Liver (tissue), 9 donors: ENCODE measurements around the gene PIR. TPM values are rescaled to one million over a fixed set of nuclear protein-coding genes. Genes with fewer than 3 reads are reported as not detected.

Experiments used
- DNase-seq: peaks from one replicate; pipeline ENCODE4 v3.0.0-alpha.2; 2017; ENCODE audit warnings: low spot score
- H3K27ac ChIP-seq, 2 donors: one replicate each; pipeline ENCODE4 v1.7.0; 2013; ENCODE audit warnings: inconsistent platforms in 2 of 2, low read length in 2 of 2, control low read depth in 1 of 2, low read depth in 1 of 2, mild to moderate bottlenecking in 1 of 2
- H3K27me3 ChIP-seq, 4 donors: one replicate each; pipeline versions ENCODE4 v1.6.1 to v1.7.0; 2013; ENCODE audit warnings: low read length in 3 of 4, inconsistent platforms in 1 of 4, mild to moderate bottlenecking in 1 of 4, moderate library complexity in 1 of 4; ENCODE audit not compliant: control insufficient read depth in 4 of 4, insufficient read depth in 4 of 4
- H3K36me3 ChIP-seq, 4 donors: one replicate each; pipeline versions ENCODE4 v1.6.1 to v1.7.0; 2013; ENCODE audit warnings: low read length in 3 of 4, mild to moderate bottlenecking in 3 of 4, low read depth in 1 of 4, moderate library complexity in 1 of 4; ENCODE audit not compliant: control insufficient read depth in 4 of 4, insufficient read depth in 3 of 4
- H3K4me1 ChIP-seq, 4 donors: one replicate each; pipeline versions ENCODE4 v1.6.1 to v1.7.0; 2013; ENCODE audit warnings: low read length in 3 of 4, mild to moderate bottlenecking in 3 of 4, moderate library complexity in 1 of 4; ENCODE audit not compliant: control insufficient read depth in 4 of 4, insufficient read depth in 4 of 4
- H3K4me3 ChIP-seq, 3 donors: one replicate each; pipeline versions ENCODE4 v1.6.1 to v1.7.0; 2013; ENCODE audit warnings: low read length in 3 of 3, control low read depth in 1 of 3, low read depth in 1 of 3, mild to moderate bottlenecking in 1 of 3
- H3K9ac ChIP-seq, 2 donors: one replicate each; pipeline ENCODE4 v1.7.0; 2013; ENCODE audit warnings: low read length in 2 of 2, mild to moderate bottlenecking in 2 of 2, moderate library complexity in 2 of 2, control low read depth in 1 of 2, low read depth in 1 of 2
- H3K9me3 ChIP-seq, 4 donors: one replicate each; pipeline versions ENCODE4 v1.6.1 to v1.7.0; 2013; ENCODE audit warnings: low read length in 3 of 4; ENCODE audit not compliant: control insufficient read depth in 4 of 4
- EGR1 ChIP-seq, 2 donors: IDR thresholded peaks; 2 replicates each; pipeline ENCODE4 v1.6.1; 2016 to 2018; ENCODE audit warnings: antibody characterized with exemption in 2 of 2, low read depth in 2 of 2
- FOXA2 ChIP-seq: IDR thresholded peaks from 2 replicates; pipeline ENCODE4 v1.6.1; 2016; ENCODE audit warnings: antibody characterized with exemption
- HNF4A ChIP-seq, 2 donors: conservative IDR thresholded peaks; 2 replicates each; pipeline ENCODE4 v1.6.1; 2016; ENCODE audit warnings: antibody characterized with exemption in 2 of 2, mild to moderate bottlenecking in 2 of 2
- HNF4G ChIP-seq: IDR thresholded peaks from 2 replicates; pipeline ENCODE4 v1.6.1; 2016; ENCODE audit warnings: antibody characterized with exemption
- JUND ChIP-seq, 2 donors: IDR thresholded peaks; 2 replicates each; pipeline ENCODE4 v1.6.1; 2016; ENCODE audit warnings: antibody characterized with exemption in 2 of 2
- MAX ChIP-seq: IDR thresholded peaks from 2 replicates; pipeline ENCODE4 v1.6.1; 2016; ENCODE audit warnings: antibody characterized with exemption
- NR2F2 ChIP-seq: IDR thresholded peaks from 2 replicates; pipeline ENCODE4 v1.6.1; 2016; ENCODE audit warnings: antibody characterized with exemption
- RAD21 ChIP-seq, 2 donors: IDR thresholded peaks; 2 replicates each; pipeline ENCODE4 v1.6.1; 2016; ENCODE audit warnings: antibody characterized with exemption in 2 of 2, mild to moderate bottlenecking in 2 of 2
- REST ChIP-seq: IDR thresholded peaks from 2 replicates; pipeline ENCODE4 v1.6.1; 2016; ENCODE audit warnings: antibody characterized with exemption, mild to moderate bottlenecking
- RXRA ChIP-seq, 2 donors: IDR thresholded peaks; 2 replicates each; pipeline ENCODE4 v1.6.1; 2017 to 2018; ENCODE audit warnings: antibody characterized with exemption in 2 of 2, mild to moderate bottlenecking in 1 of 2
- SP1 ChIP-seq: IDR thresholded peaks from 2 replicates; pipeline ENCODE4 v1.6.1; 2018; ENCODE audit warnings: antibody characterized with exemption, mild to moderate bottlenecking
- TAF1 ChIP-seq: conservative IDR thresholded peaks from 2 replicates; pipeline ENCODE4 v1.6.1; 2016; ENCODE audit warnings: antibody characterized with exemption, mild to moderate bottlenecking
- YY1 ChIP-seq: IDR thresholded peaks from 2 replicates; pipeline ENCODE4 v1.6.1; 2016; ENCODE audit warnings: antibody characterized with exemption, mild to moderate bottlenecking
- ZBTB33 ChIP-seq: IDR thresholded peaks from 2 replicates; pipeline ENCODE4 v1.6.1; 2016; ENCODE audit warnings: antibody characterized with exemption
- whole genome bisulfite sequencing: extraction: QIAGEN DNeasy Blood & Tissue Kit; methylation state at CpG from one replicate; pipeline ENCODE4 v1.1.7; 2013; 5-methylcytosine and 5-hydroxymethylcytosine counted together
- polyA plus RNA-seq, 2 donors: library from polyadenylated mRNA; stranded (reverse) in 1 of 2; unstranded in 1 of 2; fragments of 200-250 nt in 1 of 2; fragments of >200 nt in 1 of 2; fragmentation: Nextera tagmentation in 1 of 2; extraction: Ambion mirVana in 1 of 2; gene quantifications; one replicate each; pipeline versions ENCODE4 v1.2.1 to v1.2.3, GENCODE V29; 2013 to 2015
- total RNA-seq, 2 donors: library from RNA; depleted of rRNA; stranded (reverse); fragments of >200 nt; gene quantifications; one replicate each; pipeline ENCODE4 v1.2.3, GENCODE V29; 2014
- TF ChIP-seq, protein P1 (sequence below): IDR thresholded peaks from 2 replicates; pipeline ENCODE4 v1.6.1; 2016; ENCODE audit warnings: antibody characterized with exemption
- TF ChIP-seq, protein P2 (sequence below): fragments of 150-350 bp; IDR thresholded peaks from 2 replicates; pipeline ENCODE4 v1.5.1; 2017; ENCODE audit warnings: improper control_type of control experiment, low read depth, low read length; ENCODE audit not compliant: missing input control
- donor health status: healthy.
- donor health status: healthy.
- donor health status: healthy.
- donor health status: healthy.
- donor health status: healthy.

The PIR gene
- total and polyA plus RNA-seq, 4 donors: 9.0 to 24.7 (median 17.0) TPM

DNA sequence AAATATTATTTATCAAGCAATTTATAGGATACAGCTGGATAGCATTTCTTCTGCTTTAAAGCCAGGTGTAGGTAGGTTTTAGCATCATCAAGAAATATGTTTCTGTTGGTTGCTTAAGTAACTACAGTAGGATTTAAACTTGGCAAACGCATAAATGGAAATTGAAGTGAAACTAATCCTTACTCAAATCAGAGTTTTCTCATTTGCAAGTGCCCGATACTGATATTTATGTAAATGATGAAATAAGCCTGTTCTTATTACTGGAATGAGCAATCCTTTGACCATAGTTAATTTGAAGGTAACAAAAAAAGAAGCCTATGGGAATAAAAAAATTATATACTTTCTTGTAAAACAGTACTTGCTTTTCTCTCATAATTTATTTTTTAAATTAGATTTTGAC, 134.6 kb downstream of the PIR start:
- WGBS: 80% methylated on average over 2 of the region's 2 CpGs
- DNase-seq: no peak

DNA sequence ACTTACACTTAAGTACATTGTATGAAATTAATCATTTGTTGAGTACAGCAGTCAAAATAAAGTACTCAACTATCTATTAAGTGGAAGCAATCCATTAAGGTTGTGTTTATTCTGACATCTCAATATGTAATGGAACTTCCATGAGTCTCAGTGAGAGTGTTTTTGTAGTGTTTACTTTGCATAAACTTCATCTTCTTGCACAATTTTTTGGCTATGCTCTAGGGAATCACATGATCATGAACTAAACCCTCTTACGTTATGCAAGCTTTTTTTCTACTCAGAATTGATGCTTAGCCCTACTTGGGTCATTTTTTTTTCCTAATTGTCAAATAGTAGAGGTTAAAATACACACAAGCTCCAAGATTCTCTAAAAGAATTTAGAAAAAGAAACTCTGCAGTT, 136.7 kb downstream of the PIR start:
- 17% methylated on average over 1 of the region's 1 CpG for WGBS
- Histone ChIP-seq H3K9ac (no peak overlapping the region), H3K4me1 (no peaks in the 10 kb centered on the region), H3K4me3 (no peak overlapping the region), H3K27me3 (no peaks in the 10 kb centered on the region), H3K36me3 (no peaks in the 10 kb centered on the region), H3K27ac (no peak overlapping the region), H3K9me3 (peaks cover 0 to 3% (median 0%) of the 10 kb centered on the region in 4 donors)
- DNase-seq: no peak
- TF ChIP-seq NR2F2 (no peak), REST (no peak), RAD21 (IDR thresholded peaks at IDR 0.05) (peak; percentile 30 to 33), HNF4A (conservative IDR thresholded peaks at IDR 0.05) (peak; percentile 6 to 30), YY1 (peak; percentile 37), SP1 (peak; percentile 28), MAX (no peak), HNF4G (no peak), FOXA2 (peak; percentile 73), RXRA (IDR thresholded peaks at IDR 0.05) (peak in 1 of 2 donors; percentile 59), EGR1 (IDR thresholded peaks at IDR 0.05; ENCODE audit: low read depth in 2 of 2) (peak in 1 of 2 donors; percentile 91), TAF1 (no peak), ZBTB33 (peak; percentile 32)
- TF ChIP-seq, protein P1, sequence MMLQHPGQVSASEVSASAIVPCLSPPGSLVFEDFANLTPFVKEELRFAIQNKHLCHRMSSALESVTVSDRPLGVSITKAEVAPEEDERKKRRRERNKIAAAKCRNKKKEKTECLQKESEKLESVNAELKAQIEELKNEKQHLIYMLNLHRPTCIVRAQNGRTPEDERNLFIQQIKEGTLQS: no peak
- TF ChIP-seq, protein P2, sequence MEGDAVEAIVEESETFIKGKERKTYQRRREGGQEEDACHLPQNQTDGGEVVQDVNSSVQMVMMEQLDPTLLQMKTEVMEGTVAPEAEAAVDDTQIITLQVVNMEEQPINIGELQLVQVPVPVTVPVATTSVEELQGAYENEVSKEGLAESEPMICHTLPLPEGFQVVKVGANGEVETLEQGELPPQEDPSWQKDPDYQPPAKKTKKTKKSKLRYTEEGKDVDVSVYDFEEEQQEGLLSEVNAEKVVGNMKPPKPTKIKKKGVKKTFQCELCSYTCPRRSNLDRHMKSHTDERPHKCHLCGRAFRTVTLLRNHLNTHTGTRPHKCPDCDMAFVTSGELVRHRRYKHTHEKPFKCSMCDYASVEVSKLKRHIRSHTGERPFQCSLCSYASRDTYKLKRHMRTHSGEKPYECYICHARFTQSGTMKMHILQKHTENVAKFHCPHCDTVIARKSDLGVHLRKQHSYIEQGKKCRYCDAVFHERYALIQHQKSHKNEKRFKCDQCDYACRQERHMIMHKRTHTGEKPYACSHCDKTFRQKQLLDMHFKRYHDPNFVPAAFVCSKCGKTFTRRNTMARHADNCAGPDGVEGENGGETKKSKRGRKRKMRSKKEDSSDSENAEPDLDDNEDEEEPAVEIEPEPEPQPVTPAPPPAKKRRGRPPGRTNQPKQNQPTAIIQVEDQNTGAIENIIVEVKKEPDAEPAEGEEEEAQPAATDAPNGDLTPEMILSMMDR: no peak

More for the DNA sequence above, 134.6 kb downstream of the PIR start:
- peaks cover 0 to 3% (median 0%) of the 10 kb centered on the region in 4 donors for H3K9me3 ChIP-seq
- no peak overlapping the region for H3K9ac ChIP-seq
- no peaks in the 10 kb centered on the region for H3K27me3 ChIP-seq
- no peak overlapping the region for H3K4me3 ChIP-seq
- H3K27ac ChIP-seq: no peak overlapping the region
- H3K36me3 ChIP-seq: no peaks in the 10 kb centered on the region
- no peaks in the 10 kb centered on the region for H3K4me1 ChIP-seq
- TF ChIP-seq, protein P1: no peak
- TF ChIP-seq RAD21 (IDR thresholded peaks at IDR 0.05): no peak
- TF ChIP-seq JUND (IDR thresholded peaks at IDR 0.05): no peak
- TF ChIP-seq YY1: no peak
- TF ChIP-seq REST: no peak
- no peak for TF ChIP-seq TAF1
